CD4-positive, alpha-beta memory T cell (primary cell): ENCODE results near the gene RHOU. TPM values are rescaled to one million over a fixed set of nuclear protein-coding genes. Genes with fewer than 3 reads are reported as not detected.

Experiments used
- CTCF ChIA-PET: fragments of 350-600 bp; sonication (Branson Sonifier 250); formaldehyde crosslinking; loops from one replicate; lab custom pipeline; 2021; ENCODE audit warnings: inconsistent platforms; ENCODE audit not compliant: partially characterized antibody; lab: Charles Lee
- POLR2A ChIA-PET: fragments of 350-600 bp; sonication (Branson Sonifier 250); formaldehyde crosslinking; loops from one replicate; lab custom pipeline; 2021; ENCODE audit not compliant: partially characterized antibody; lab: Charles Lee
- DNase-seq, 5 donors: peaks; one replicate each; pipeline versions ENCODE4 v3.0.0 to v3.0.0-alpha.2; 2020 to 2022; ENCODE audit warnings: mixed read lengths in 1 of 5
- H3K27ac ChIP-seq: one replicate; pipeline ENCODE4 v1.7.0; 2013; ENCODE audit warnings: low read depth, low read length
- H3K27me3 ChIP-seq: 2 replicates; pipeline ENCODE4 v1.7.0; 2013; ENCODE audit warnings: mild to moderate bottlenecking, low read length, moderate library complexity; ENCODE audit not compliant: insufficient read depth
- H3K36me3 ChIP-seq: 2 replicates; pipeline ENCODE4 v1.7.0; 2013; ENCODE audit warnings: mild to moderate bottlenecking, low read length, moderate library complexity; ENCODE audit not compliant: insufficient read depth
- H3K4me1 ChIP-seq: 2 replicates; pipeline ENCODE4 v1.7.0; 2013; ENCODE audit warnings: mild to moderate bottlenecking, low read length, moderate library complexity; ENCODE audit not compliant: insufficient read depth
- H3K4me3 ChIP-seq, 2 donors: one replicate each; pipeline ENCODE4 v1.7.0; 2013; ENCODE audit warnings: low read length in 2 of 2, mild to moderate bottlenecking in 1 of 2
- H3K9me3 ChIP-seq, 2 donors: one replicate each; pipeline ENCODE4 v1.7.0; 2013; ENCODE audit warnings: low read length in 2 of 2, control low read depth in 1 of 2; ENCODE audit not compliant: control insufficient read depth in 1 of 2
- H3K27ac Mint-ChIP-seq, 7 donors: one replicate each; pipeline ENCODE4 v1.8.0; 2020 to 2021; ENCODE audit warnings: mixed read lengths in 7 of 7, mild to moderate bottlenecking in 6 of 7, inconsistent platforms in 3 of 7, moderate library complexity in 3 of 7
- H3K27me3 Mint-ChIP-seq, 2 donors: one replicate each; pipeline ENCODE4 v1.8.0; 2020 to 2021; ENCODE audit warnings: mixed read lengths in 2 of 2
- H3K36me3 Mint-ChIP-seq, 2 donors: one replicate each; pipeline ENCODE4 v1.8.0; 2020 to 2021; ENCODE audit warnings: mixed read lengths in 2 of 2, inconsistent platforms in 1 of 2, mild to moderate bottlenecking in 1 of 2
- H3K4me1 Mint-ChIP-seq, 4 donors: one replicate each; pipeline ENCODE4 v1.8.0; 2020 to 2021; ENCODE audit warnings: mixed read lengths in 4 of 4, mild to moderate bottlenecking in 1 of 4
- H3K4me3 Mint-ChIP-seq, 8 donors: one replicate each; pipeline ENCODE4 v1.8.0; 2020 to 2021; ENCODE audit warnings: mixed read lengths in 8 of 8, mild to moderate bottlenecking in 7 of 8, moderate library complexity in 6 of 8, inconsistent platforms in 3 of 8
- H3K9me3 Mint-ChIP-seq, 8 donors: one replicate each; pipeline ENCODE4 v1.8.0; 2020 to 2021; ENCODE audit warnings: mixed read lengths in 8 of 8, mild to moderate bottlenecking in 5 of 8, inconsistent platforms in 3 of 8, moderate library complexity in 1 of 8
- intact Hi-C: fragments of 100-400 bp; cut with micrococcal nuclease; formaldehyde crosslinking; loops from one replicate; pipeline ENCODE4 v1.15.1; 2023
- polyA plus RNA-seq, 2 donors: library from polyadenylated mRNA; unstranded; fragments of 300-500 nt; fragmentation: Illumina TruSeq; gene quantifications; one replicate each; pipeline ENCODE4 v1.2.3, GENCODE V29; 2021
- total RNA-seq, 2 experiments: library from RNA; stranded (reverse); gene quantifications; one replicate each; pipeline ENCODE4 v1.2.3, GENCODE V29; 2021

RHOU gene
- total and polyA plus RNA-seq, 4 experiments from 2014 or later, result 0.29 to 4.1 (median 2.0) TPM

DNA sequence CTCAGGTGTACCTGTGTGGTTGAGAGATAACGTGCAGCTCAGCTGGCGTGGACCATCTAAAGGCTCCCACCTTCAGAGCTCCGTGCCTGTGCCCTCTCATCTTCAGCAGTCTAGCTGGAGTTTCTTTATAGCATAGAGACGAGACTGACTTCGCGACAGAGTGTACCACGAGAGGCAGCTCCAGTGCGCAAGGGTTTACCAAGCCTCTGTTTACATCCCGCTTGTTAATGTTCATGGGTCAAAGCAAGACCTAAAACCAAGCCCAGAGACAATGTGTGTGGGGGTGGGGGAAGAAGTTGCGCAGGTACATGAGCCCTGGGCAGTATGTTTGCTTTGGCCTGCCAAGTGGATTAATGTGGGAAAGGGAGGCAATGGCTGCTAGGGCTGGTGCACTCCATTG lies 15.6 kb downstream of the RHOU start:
- Mint-ChIP-seq H3K4me3 (no peak overlapping the region), H3K9me3 (peaks cover 0 to 3% (median under 1%) of the 10 kb centered on the region in 8 donors), H3K27ac (no peak overlapping the region), H3K36me3 (peaks cover 0 to 4% of the 10 kb centered on the region in 2 donors), H3K27me3 (peaks cover 7 to 12% of the 10 kb centered on the region in 2 donors), H3K4me1 (peaks cover 11 to 26% (median 13%) of the 10 kb centered on the region in 4 donors)
- no peak for DNase-seq
- no peaks in the 10 kb centered on the region for H3K9me3 ChIP-seq
- intact Hi-C loops, result no loop called here
- H3K36me3 ChIP-seq, result no peaks in the 10 kb centered on the region
- no peak overlapping the region for H3K27ac ChIP-seq
- no peak overlapping the region for H3K4me3 ChIP-seq
- ChIA-PET CTCF (no interaction called here), POLR2A (interaction anchor here (1.6 kb wide), 1 partner anchor 13 kb away, joined by 3 read pairs; no protein-coding TSS in a partner anchor)
- H3K27me3 ChIP-seq, result no peaks in the 10 kb centered on the region
- H3K4me1 ChIP-seq, result peaks cover 18% of the 10 kb centered on the region

DNA sequence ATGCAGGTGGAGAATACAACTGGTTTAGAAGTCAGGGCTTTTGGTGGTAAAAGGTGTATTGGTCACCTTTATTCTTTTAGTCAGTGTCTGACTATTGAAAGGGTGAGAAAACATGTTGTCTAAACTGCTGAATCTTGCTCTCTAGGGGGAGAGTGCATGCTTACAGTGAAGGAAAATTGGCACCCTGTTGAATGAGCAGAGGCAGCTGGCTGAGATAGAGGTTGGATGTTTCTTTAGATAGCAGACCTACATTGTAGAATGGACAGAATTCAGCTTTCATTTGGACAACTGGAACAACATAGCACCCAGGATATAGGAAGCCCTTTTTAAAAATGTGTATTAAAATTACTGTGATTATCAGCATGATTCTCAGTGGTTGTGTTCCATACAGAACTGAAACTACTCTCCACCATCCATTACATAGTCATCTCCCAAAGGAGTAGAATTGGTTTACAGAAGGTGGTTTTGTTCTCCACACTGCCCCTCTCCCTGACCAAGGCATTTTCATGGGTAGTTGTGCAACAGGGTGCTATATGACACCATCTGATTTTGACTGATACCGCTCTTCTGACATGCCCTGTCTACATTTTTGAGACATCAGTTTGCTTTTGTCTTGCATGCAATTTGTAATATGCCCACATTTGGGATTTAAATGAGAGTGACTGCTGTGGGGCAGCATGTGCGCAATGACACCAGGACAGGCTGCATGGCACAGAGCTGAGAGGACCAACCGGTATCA lies 16.2 kb downstream of the RHOU start:
- no peak overlapping the region for H3K27ac Mint-ChIP-seq
- intact Hi-C loops, result no loop called here
- POLR2A ChIA-PET, result no interaction called here

DNA sequence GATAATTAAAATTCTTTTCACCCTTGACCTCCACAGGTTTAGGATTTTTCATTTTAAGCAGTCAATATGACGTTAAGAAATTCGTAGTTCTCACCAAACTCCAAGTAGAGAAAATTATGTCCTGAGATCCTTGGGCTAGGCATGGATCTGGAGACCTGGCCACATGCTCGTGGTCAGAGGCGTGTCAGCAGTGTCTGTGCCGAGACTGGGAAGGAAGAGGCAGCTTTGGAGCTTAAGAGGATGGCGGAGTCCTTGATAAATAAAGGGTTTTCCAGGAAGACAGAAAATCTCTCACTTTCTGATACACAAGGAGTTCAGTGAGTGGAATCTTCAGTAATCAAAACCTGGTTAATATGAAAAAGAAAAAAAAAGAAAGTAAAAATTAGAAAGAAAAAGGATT lies 17.0 kb downstream of the RHOU start:
- H3K4me3 ChIP-seq, result no peak overlapping the region
- Mint-ChIP-seq H3K27me3 (peaks cover 8 to 12% of the 10 kb centered on the region in 2 donors), H3K9me3 (peaks cover 0 to 14% (median 7%) of the 10 kb centered on the region in 8 donors), H3K36me3 (no peaks in the 10 kb centered on the region), H3K4me3 (no peak overlapping the region), H3K27ac (no peak overlapping the region), H3K4me1 (peaks cover 11 to 22% (median 14%) of the 10 kb centered on the region in 4 donors)
- intact Hi-C loops, result no loop called here
- peaks cover 18% of the 10 kb centered on the region for H3K4me1 ChIP-seq
- H3K36me3 ChIP-seq, result no peaks in the 10 kb centered on the region
- POLR2A ChIA-PET, result no interaction called here
- no peaks in the 10 kb centered on the region for H3K27me3 ChIP-seq
- no peak for DNase-seq
- CTCF ChIA-PET, result interaction anchor here (1.2 kb wide), 1 partner anchor 475 kb away, joined by 3 read pairs; no protein-coding TSS in a partner anchor
- H3K9me3 ChIP-seq, result no peaks in the 10 kb centered on the region
- H3K27ac ChIP-seq, result no peak overlapping the region

More for the DNA sequence above, 16.2 kb downstream of the RHOU start:
- peaks cover 0 to 4% of the 10 kb centered on the region in 2 donors for H3K36me3 Mint-ChIP-seq
- peaks cover 0 to 8% (median 3%) of the 10 kb centered on the region in 8 donors for H3K9me3 Mint-ChIP-seq
- no peaks in the 10 kb centered on the region for H3K27me3 ChIP-seq
- H3K27me3 Mint-ChIP-seq, result peaks cover 8 to 12% of the 10 kb centered on the region in 2 donors
- no peak for DNase-seq
- H3K4me1 Mint-ChIP-seq, result peaks cover 11 to 26% (median 13%) of the 10 kb centered on the region in 4 donors
- H3K9me3 ChIP-seq, result no peaks in the 10 kb centered on the region
- H3K4me3 ChIP-seq, result no peak overlapping the region
- CTCF ChIA-PET, result interaction anchor here (1.2 kb wide), 1 partner anchor 476 kb away, joined by 3 read pairs; no protein-coding TSS in a partner anchor
- peaks cover 18% of the 10 kb centered on the region for H3K4me1 ChIP-seq
- no peak overlapping the region for H3K4me3 Mint-ChIP-seq
- H3K36me3 ChIP-seq, result no peaks in the 10 kb centered on the region
- no peak overlapping the region for H3K27ac ChIP-seq

DNA sequence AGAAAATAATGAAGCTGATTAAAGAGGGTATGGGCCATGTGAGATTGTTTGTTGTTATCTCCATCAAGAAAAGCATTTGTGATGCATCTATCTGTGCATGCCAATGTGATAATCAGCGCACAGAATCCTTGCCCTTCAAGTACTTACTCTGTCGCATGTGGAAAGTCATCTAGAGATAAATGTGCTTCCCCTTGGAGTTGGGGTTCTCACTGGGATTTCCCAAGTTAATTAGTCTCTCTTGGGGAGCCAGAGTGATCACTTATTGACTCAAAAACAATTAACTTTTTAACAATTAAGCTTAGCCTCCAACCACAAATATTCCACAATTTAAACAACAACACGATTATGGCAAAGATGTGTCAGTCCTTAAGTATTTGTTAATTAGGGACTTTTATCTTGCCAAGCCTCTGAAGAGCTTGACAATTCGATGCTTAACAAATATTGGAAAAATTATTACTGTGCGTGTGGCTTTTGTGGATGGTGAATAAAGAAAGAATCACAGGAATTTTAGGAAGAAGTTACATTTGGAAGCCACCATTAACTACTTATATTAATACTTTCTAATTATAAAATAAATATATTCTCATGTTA lies 17.5 kb downstream of the RHOU start:
- no peak for DNase-seq

DNA sequence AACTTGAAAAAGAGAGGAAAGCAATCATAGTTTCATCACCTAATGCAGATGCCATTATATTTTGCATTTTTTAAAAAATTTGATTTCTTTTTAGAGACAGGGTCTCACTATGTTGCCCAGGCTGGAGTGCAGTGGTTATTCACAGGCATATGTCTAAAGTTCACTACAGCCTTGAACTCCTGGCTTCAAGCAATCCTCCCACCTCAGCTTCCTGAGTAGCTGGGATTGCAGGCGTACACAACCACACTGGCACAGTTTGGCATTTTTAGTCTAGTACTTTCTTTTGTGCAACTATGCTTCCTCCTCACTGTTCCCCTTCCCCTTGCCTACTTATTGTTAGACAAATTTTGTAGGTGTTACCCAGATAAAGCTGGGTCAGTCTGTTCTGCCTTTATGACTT lies 18.0 kb downstream of the RHOU start:
- peaks cover 0 to 17% (median 9%) of the 10 kb centered on the region in 8 donors for H3K9me3 Mint-ChIP-seq
- no peaks in the 10 kb centered on the region for H3K27me3 ChIP-seq
- no peak overlapping the region for H3K4me3 Mint-ChIP-seq
- intact Hi-C loops, result no loop called here
- no peak overlapping the region for H3K4me3 ChIP-seq
- no peaks in the 10 kb centered on the region for H3K36me3 ChIP-seq
- H3K27me3 Mint-ChIP-seq, result peaks cover 8 to 12% of the 10 kb centered on the region in 2 donors
- peaks cover 8 to 12% (median 10%) of the 10 kb centered on the region in 4 donors for H3K4me1 Mint-ChIP-seq
- no peaks in the 10 kb centered on the region for H3K36me3 Mint-ChIP-seq
- ChIA-PET CTCF (no interaction called here), POLR2A (no interaction called here)
- no peak overlapping the region for H3K27ac Mint-ChIP-seq
- no peak overlapping the region for H3K27ac ChIP-seq
- no peak for DNase-seq
- peaks cover 10% of the 10 kb centered on the region for H3K4me1 ChIP-seq
- no peaks in the 10 kb centered on the region for H3K9me3 ChIP-seq

More for the DNA sequence above, 17.5 kb downstream of the RHOU start:
- no peak overlapping the region for H3K27ac Mint-ChIP-seq
- Histone ChIP-seq H3K27me3 (no peaks in the 10 kb centered on the region), H3K4me3 (no peak overlapping the region), H3K4me1 (peaks cover 15% of the 10 kb centered on the region), H3K36me3 (no peaks in the 10 kb centered on the region), H3K9me3 (no peaks in the 10 kb centered on the region), H3K27ac (no peak overlapping the region)
- peaks cover 11 to 17% (median 13%) of the 10 kb centered on the region in 4 donors for H3K4me1 Mint-ChIP-seq
- H3K9me3 Mint-ChIP-seq, result peaks cover 0 to 17% (median 9%) of the 10 kb centered on the region in 8 donors
- intact Hi-C loops, result no loop called here
- CTCF ChIA-PET, result interaction anchor here (1.2 kb wide), 1 partner anchor 475 kb away, joined by 3 read pairs; no protein-coding TSS in a partner anchor
- H3K27me3 Mint-ChIP-seq, result peaks cover 8 to 12% of the 10 kb centered on the region in 2 donors
- no peak overlapping the region for H3K4me3 Mint-ChIP-seq
- POLR2A ChIA-PET, result no interaction called here
- no peaks in the 10 kb centered on the region for H3K36me3 Mint-ChIP-seq

DNA sequence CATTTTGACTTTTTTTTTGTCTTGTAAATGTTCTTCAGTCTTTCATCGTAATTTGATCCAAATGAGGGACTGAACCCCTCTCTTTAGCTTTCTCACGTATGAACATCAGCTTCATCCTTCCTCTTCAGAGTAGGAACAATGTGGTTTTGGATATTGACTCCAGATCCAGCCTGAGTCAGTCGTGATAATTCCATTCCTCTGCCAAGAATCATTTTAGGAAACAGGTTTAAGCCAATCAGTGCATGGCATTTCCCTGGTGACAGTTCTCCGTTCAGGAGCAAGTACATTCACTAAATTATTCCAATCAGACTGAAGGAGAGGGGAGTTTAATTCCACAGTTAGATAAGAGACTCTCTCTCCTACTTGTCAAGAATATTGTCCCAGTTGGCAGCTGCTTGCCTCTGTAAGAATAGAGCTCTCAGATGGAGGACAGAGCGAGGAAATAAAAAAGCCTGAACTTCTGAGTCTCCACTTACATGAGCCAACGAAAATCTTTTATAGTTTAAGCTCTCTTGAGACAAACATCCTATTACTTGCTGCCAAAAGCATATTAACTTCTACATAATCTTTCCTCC lies 18.6 kb downstream of the RHOU start:
- no peaks in the 10 kb centered on the region for H3K9me3 ChIP-seq
- no peak overlapping the region for H3K4me3 ChIP-seq
- no peak overlapping the region for H3K27ac ChIP-seq
- no peaks in the 10 kb centered on the region for H3K27me3 ChIP-seq
- DNase-seq, result no peak
- Mint-ChIP-seq H3K9me3 (peaks cover 0 to 17% (median 9%) of the 10 kb centered on the region in 8 donors), H3K4me3 (no peak overlapping the region), H3K4me1 (peaks cover 2 to 6% (median 4%) of the 10 kb centered on the region in 4 donors), H3K27ac (no peak overlapping the region), H3K36me3 (no peaks in the 10 kb centered on the region), H3K27me3 (peaks cover 8 to 12% of the 10 kb centered on the region in 2 donors)
- intact Hi-C loops, result no loop called here
- H3K36me3 ChIP-seq, result no peaks in the 10 kb centered on the region
- ChIA-PET CTCF (no interaction called here), POLR2A (no interaction called here)
- peaks cover 4% of the 10 kb centered on the region for H3K4me1 ChIP-seq
